Aorta (tissue), 5 donors: Measurements from ENCODE around the gene NFATC3. TPM values are rescaled to one million over a fixed set of nuclear protein-coding genes. Genes with fewer than 3 reads are reported as not detected.

Source experiments
- ATAC-seq: fragments of 200-7000 bp; cut with Tn5 transposase; one replicate; pipeline ENCODE4 v1.9.1; 2022; ENCODE audit warnings: moderate library complexity; ENCODE audit not compliant: low FRiP score
- DNase-seq, 2 donors: peaks; one replicate each; pipeline ENCODE4 v3.0.0-alpha.2; 2020
- H3K27ac ChIP-seq, 2 donors: one replicate each; pipeline ENCODE4 v1.5.1; 2013; ENCODE audit warnings: low read length in 2 of 2, mild to moderate bottlenecking in 2 of 2, moderate library complexity in 2 of 2, control low read depth in 1 of 2, inconsistent platforms in 1 of 2, low read depth in 1 of 2
- H3K27me3 ChIP-seq, 2 donors: one replicate each; pipeline ENCODE4 v1.6.1; 2013; ENCODE audit warnings: control low read depth in 1 of 2, low read length in 1 of 2, mild to moderate bottlenecking in 1 of 2, moderate library complexity in 1 of 2; ENCODE audit not compliant: insufficient read depth in 2 of 2, control insufficient read depth in 1 of 2
- H3K36me3 ChIP-seq, 2 donors: one replicate each; pipeline ENCODE4 v1.6.1; 2013; ENCODE audit warnings: control low read depth in 1 of 2, low read length in 1 of 2, mild to moderate bottlenecking in 1 of 2; ENCODE audit not compliant: insufficient read depth in 2 of 2, control insufficient read depth in 1 of 2
- H3K4me1 ChIP-seq, 2 donors: one replicate each; pipeline ENCODE4 v1.6.1; 2013; ENCODE audit warnings: low read length in 2 of 2, control low read depth in 1 of 2, mild to moderate bottlenecking in 1 of 2, moderate library complexity in 1 of 2; ENCODE audit not compliant: insufficient read depth in 2 of 2, control insufficient read depth in 1 of 2
- H3K4me3 ChIP-seq, 2 donors: one replicate each; pipeline ENCODE4 v1.5.1; 2013; ENCODE audit warnings: low read length in 2 of 2, control low read depth in 1 of 2, mild to moderate bottlenecking in 1 of 2
- H3K9me3 ChIP-seq: one replicate; pipeline ENCODE4 v1.6.1; 2013; ENCODE audit warnings: mild to moderate bottlenecking, low read length; ENCODE audit not compliant: control insufficient read depth
- WGBS, 2 donors: extraction: QIAGEN DNeasy Blood & Tissue Kit; methylation state at CpG; one replicate each; pipeline ENCODE4 v1.1.7; 2013; 5-methylcytosine and 5-hydroxymethylcytosine counted together
- intact Hi-C, 2 donors: fragments of 100-400 bp; cut with DNase I; formaldehyde crosslinking; loops; one replicate each; pipeline versions ENCODE4 v1.14.2 to v1.15.0; 2022
- polyA plus RNA-seq, 2 donors: library from polyadenylated mRNA; stranded (reverse); fragments of 200-250 nt; gene quantifications; one replicate each; pipeline ENCODE4 v1.2.3, GENCODE V29; 2013
- total RNA-seq, 2 donors: library from RNA; stranded (reverse); fragmentation: NEBNext Ultra II Directional; extraction: Animal tissue kit (Norgen Biotek cat#: 25700); gene quantifications; one replicate each; pipeline ENCODE4 v1.2.1, GENCODE V29; 2021
- donor health status: healthy with polysubstance abuse.
- donor health status: Bipolar disorder and iron deficiency.
- donor health status: DM: no; HTN: no; CAD: no.
- donor health status: DM: no; HTN: no; CAD: no.
- donor health status: DM: yes; HTN: yes; CAD: no.

NFATC3 gene
- total and polyA plus RNA-seq, 4 donors: 10.3 to 48.4 (median 24.2) TPM

GRCh38 chr16:68217506-68217905 is 132.3 kb downstream of the NFATC3 start:
- H3K27me3 ChIP-seq: no peaks in the 10 kb centered on the region
- intact Hi-C loops: no loop called here
- ATAC-seq (no peak), DNase-seq (no peak)
- no peak overlapping the region for H3K27ac ChIP-seq
- no peaks in the 10 kb centered on the region for H3K36me3 ChIP-seq
- 87 to 90% methylated on average over 4 of the region's 4 CpGs for WGBS, 2 donors
- H3K4me3 ChIP-seq: no peak overlapping the region
- H3K9me3 ChIP-seq: no peaks in the 10 kb centered on the region
- peaks cover 0 to 2% of the 10 kb centered on the region in 2 donors for H3K4me1 ChIP-seq

GRCh38 chr16:68219725-68220351 is 134.7 kb downstream of the NFATC3 start:
- H3K4me1 ChIP-seq: peaks cover 0 to 2% of the 10 kb centered on the region in 2 donors
- H3K9me3 ChIP-seq: no peaks in the 10 kb centered on the region
- WGBS, 2 donors: 85 to 90% methylated on average over 6 of the region's 6 CpGs
- no peak overlapping the region for H3K4me3 ChIP-seq
- ATAC-seq (no peak), DNase-seq (no peak)
- H3K36me3 ChIP-seq: no peaks in the 10 kb centered on the region
- H3K27me3 ChIP-seq: no peaks in the 10 kb centered on the region
- no peak overlapping the region for H3K27ac ChIP-seq
- intact Hi-C loops: no loop called here

- intact Hi-C loops: no loop called here
- Histone ChIP-seq H3K9me3 (no peaks in the 10 kb centered on the region), H3K27ac (no peak overlapping the region), H3K27me3 (no peaks in the 10 kb centered on the region), H3K36me3 (no peaks in the 10 kb centered on the region), H3K4me3 (no peak overlapping the region), H3K4me1 (peaks cover 0 to 2% of the 10 kb centered on the region in 2 donors)
- ATAC-seq (no peak), DNase-seq (no peak)
- WGBS, 2 donors: 66 to 67% methylated on average over 1 of the region's 1 CpG
These were observed 137.9 kb downstream of the NFATC3 start for GRCh38 chr16:68223072-68223471.

DNA sequence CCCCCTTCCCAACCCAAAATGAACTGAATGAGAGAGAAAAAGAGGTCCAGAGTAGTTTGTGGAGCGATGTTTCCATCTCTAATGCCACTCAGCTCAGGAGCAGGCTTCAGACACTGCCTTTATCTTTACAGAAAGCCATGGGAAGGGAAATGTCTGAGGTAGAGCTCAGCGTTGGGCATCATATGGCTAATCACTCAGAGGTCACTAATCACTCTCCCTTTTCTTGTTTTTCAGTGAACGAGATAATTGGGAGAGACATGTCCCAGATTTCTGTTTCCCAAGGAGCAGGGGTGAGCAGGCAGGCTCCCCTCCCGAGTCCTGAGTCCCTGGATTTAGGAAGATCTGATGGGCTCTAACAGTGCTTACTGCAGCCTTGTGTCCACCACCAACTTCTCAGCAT is 140.9 kb downstream of the NFATC3 start:
- DNase-seq: no peak
- no peaks in the 10 kb centered on the region for H3K27me3 ChIP-seq
- WGBS, 2 donors: 78 to 79% methylated on average over 4 of the region's 4 CpGs
- H3K36me3 ChIP-seq: no peaks in the 10 kb centered on the region
- intact Hi-C loops: loop anchor here in 1 of 2 donors (2.0 kb wide), 1 partner anchor 233 kb away; no protein-coding TSS in a partner anchor
- H3K4me3 ChIP-seq: no peak overlapping the region
- H3K27ac ChIP-seq: no peak overlapping the region
- no peaks in the 10 kb centered on the region for H3K4me1 ChIP-seq
- no peak for ATAC-seq
- H3K9me3 ChIP-seq: no peaks in the 10 kb centered on the region

DNA sequence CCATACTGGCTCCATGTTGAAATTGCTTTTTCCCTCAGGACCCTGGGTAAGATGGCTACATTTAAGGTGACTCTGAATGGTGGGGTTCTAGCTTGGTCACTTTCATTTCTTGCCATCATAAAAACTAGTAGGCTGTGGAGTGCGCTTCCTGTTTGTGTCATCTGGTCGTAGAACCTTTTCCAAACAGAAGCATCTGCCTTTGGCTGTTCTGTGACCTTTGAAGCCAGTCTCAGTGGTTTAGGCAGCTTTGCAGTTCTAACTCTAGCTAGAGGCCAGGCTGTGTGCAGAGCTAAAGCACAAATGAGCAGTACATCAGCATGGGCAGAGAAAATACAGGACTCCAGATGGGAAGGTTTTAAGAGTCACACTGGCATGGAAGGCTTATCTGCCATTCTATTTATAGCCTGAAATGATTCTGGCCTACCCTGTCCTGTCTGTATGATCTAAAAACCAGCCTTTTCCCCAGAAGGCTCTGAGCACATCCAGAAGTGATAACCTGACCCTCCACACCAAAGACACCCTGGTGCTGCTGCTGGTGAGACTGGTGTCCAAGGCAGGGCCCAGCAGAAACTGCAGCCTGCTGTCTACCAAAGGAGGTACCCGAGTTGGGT is 142.1 kb downstream of the NFATC3 start:
- ATAC-seq (no peak), DNase-seq (no peak)
- Histone ChIP-seq H3K27ac (no peak overlapping the region), H3K27me3 (no peaks in the 10 kb centered on the region), H3K4me3 (no peak overlapping the region), H3K4me1 (no peaks in the 10 kb centered on the region), H3K9me3 (no peaks in the 10 kb centered on the region), H3K36me3 (no peaks in the 10 kb centered on the region)
- 51 to 57% methylated on average over 3 of the region's 3 CpGs for WGBS, 2 donors
- intact Hi-C loops: loop anchor here in 1 of 2 donors (2.0 kb wide), 1 partner anchor 234 kb away; no protein-coding TSS in a partner anchor

DNA sequence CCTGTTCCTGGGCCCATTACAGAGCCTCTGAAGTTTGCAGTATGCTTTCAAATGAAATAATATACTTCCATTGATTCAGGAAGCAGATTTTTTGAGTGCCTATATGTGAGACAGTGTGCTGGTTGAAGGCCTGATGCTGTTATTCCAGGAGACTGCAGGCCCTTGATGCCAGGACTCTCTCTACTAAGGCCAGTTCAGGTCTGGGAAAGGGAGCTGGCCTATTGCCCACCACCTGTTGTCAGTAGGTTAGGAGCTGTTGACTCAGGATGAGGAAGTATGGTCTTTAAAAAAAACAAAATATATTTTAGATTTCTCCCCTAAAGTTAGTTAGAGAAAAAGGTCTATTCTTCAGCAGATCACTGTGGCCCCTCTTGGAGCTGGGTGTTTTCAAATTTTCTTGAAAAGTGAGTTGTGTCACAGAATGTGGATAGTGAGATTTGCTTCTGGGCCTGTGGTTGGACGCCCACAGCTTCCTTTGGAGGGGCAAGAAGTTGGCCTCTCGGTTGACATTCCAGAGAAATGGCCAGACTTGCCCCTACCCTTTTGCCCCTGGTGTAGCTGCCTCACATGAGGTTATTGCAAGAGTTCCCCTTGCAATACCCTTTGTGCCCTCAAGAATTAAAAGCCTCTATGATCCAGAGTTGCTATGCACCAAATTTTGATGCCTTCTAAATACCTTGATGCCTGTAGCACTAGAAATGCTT is 142.8 kb downstream of the NFATC3 start:
- H3K9me3 ChIP-seq: no peaks in the 10 kb centered on the region
- WGBS, 2 donors: 57 to 74% methylated on average over 2 of the region's 2 CpGs
- ATAC-seq (no peak), DNase-seq (peak in 1 of 2 donors; percentile 32)
- no peaks in the 10 kb centered on the region for H3K27me3 ChIP-seq
- H3K36me3 ChIP-seq: no peaks in the 10 kb centered on the region
- no peak overlapping the region for H3K4me3 ChIP-seq
- H3K27ac ChIP-seq: no peak overlapping the region
- no peaks in the 10 kb centered on the region for H3K4me1 ChIP-seq
- intact Hi-C loops: loop anchor here in 1 of 2 donors (2.0 kb wide), 1 partner anchor 235 kb away; no protein-coding TSS in a partner anchor

- Histone ChIP-seq H3K4me1 (no peaks in the 10 kb centered on the region), H3K36me3 (no peaks in the 10 kb centered on the region), H3K9me3 (no peaks in the 10 kb centered on the region), H3K4me3 (no peak overlapping the region), H3K27ac (no peak overlapping the region), H3K27me3 (no peaks in the 10 kb centered on the region)
- ATAC-seq (no peak), DNase-seq (no peak)
- intact Hi-C loops: loop anchor here in 1 of 2 donors (1.0 kb wide), 1 partner anchor 235 kb away; no protein-coding TSS in a partner anchor
- 84 to 88% methylated on average over 3 of the region's 3 CpGs for WGBS, 2 donors
These were observed 143.5 kb downstream of the NFATC3 start for GRCh38 chr16:68228652-68229051.

DNA sequence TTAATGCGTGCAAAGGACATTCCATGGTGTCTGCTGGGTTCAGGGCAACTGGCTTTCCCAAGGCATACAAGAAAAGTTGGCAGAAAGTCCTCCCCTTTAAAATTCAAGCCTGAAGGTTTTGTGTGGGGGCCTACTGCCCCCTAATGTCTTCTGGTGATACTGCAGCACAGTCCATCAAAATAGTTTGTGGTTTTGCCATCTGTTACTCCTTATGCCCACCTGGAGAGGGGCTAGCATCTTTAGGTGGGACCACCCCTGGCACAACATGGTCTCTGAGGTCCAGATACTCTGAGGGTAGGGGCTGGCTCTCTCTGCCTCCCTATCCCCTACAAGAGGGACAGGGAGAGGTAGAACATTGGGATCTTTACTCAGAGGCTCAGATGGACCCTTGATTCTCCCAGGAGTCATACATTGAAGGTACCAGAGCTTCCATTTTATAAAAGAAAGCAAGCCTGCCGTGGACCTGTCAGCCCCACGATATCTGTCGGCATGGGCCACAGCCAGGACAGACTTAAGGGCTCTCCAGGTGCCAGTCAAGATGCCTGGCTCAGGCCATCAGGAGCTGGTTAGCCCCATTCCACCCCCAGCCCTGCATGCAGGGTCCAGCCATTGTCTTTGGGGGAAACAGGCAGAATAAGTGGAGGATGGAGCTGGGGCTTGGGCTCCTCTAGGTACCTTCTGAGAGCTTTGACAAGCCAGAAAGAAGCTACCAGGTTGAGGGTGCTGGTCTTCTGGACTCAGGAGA is 144.4 kb downstream of the NFATC3 start:
- ATAC-seq: peak; percentile 53
- H3K27me3 ChIP-seq: no peaks in the 10 kb centered on the region
- intact Hi-C loops: loop anchor here (1.0 to 10.0 kb wide), 4 partner anchors 145 to 412 kb away; partner anchors contain the start of gene NFATC3 (in 1 of the 2)
- H3K27ac ChIP-seq: no peak overlapping the region
- H3K36me3 ChIP-seq: no peaks in the 10 kb centered on the region
- no peaks in the 10 kb centered on the region for H3K4me1 ChIP-seq
- no peaks in the 10 kb centered on the region for H3K9me3 ChIP-seq
- WGBS, 2 donors: 67 to 68% methylated on average over 4 of the region's 4 CpGs
- peak in 1 of 2 donors; percentile 43 for DNase-seq
- H3K4me3 ChIP-seq: no peak overlapping the region
